T-helper 22 cell (primary cell): ENCODE measurements around the gene APOBEC2.

Source experiments
- DNase-seq: peaks from one replicate; pipeline ENCODE4 v3.0.0-alpha.2; 2020; ENCODE audit warnings: low read depth

Gene APOBEC2

DNA sequence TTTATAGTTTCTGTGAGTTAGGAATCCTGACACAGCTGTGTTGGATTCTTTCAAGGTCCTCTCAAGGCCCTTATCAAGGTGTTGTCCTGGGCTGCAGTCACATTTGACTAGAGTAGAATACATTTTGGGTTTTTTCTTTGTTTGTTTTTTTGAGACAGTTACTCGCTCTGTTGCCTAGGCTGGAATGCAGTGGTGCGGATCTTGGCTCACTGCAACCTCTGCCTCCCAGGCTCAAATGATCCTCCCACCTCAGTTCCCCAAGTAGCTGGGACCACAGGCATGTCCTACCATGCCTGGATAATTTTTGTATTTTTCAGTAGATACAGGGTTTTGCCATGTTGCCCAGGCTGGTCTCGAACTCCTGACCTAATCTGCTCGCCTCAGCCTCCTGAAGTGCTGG is 35.4 kb downstream of the APOBEC2 start:
- DNase-seq, result no peak

DNA sequence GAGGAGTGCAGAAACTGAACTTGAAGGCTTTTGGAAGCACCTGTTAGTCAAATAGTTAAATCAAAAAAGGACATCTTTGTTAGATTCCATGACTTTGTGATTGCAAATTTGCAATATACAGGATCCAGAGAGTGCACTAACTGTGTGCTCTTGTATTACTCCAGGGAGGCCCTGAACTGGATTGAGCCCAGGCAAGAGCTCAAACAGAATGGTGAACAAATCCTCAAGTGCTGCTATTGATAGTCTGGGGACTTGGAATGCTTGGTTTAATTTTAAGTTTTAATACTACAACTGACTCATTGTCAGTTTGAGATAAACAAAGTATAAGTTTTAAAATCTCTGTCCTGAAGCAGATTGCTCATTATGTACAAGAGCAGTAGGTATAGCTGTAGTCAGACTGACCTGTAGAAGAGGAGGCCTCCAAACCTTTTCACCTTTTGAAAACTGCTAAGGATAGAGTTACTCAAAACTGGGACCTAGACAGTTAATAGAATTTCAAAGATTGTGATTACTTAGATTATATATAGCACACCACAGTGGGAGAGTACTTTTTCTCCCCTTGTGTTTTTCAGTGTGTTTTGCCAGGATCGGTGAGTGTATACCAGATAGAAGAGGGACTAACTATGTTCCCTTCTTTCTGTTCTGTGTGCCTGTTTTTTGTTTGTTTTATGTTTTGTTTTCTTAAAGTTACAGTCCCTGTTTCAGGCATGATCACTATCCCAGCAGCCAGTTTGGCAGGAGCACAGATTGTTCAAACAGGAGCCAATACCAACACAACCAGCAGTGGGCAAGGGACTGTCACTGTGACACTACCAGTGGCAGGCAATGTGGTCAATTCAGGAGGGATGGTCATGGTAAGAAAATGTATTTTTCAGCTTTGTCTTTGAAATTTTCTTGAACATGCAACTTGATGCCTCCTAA is 38.1 kb downstream of the APOBEC2 start:
- DNase-seq, result no peak

DNA sequence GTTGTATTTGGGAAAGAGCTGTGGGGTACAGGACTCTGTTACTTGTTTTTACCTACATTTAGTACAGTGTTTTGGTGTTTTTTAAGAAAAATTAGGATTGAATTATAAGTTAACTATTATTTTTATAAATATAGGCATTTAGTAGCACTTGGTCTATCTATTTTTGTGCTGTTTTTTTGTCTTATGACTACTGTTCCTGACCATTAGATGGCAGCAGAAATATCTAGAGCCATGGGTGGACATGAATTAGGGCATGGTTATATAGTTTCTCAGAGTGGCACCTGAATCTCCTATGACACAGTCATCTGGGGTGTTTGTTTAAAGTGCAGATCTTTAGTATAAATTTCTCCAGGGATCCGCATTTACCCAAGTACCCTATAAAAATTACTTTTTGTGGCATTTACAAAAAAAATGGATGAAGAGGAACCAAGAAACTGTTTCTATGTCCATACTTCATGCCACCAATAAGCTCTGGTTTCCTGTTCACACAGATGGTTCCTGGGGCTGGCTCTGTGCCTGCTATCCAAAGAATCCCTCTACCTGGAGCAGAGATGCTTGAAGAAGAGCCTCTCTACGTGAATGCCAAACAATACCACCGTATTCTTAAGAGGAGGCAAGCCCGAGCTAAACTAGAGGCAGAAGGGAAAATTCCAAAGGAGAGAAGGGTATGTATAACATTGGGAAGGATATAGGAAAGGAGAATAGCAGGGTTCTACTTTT is 39.6 kb downstream of the APOBEC2 start:
- DNase-seq, result no peak

DNA sequence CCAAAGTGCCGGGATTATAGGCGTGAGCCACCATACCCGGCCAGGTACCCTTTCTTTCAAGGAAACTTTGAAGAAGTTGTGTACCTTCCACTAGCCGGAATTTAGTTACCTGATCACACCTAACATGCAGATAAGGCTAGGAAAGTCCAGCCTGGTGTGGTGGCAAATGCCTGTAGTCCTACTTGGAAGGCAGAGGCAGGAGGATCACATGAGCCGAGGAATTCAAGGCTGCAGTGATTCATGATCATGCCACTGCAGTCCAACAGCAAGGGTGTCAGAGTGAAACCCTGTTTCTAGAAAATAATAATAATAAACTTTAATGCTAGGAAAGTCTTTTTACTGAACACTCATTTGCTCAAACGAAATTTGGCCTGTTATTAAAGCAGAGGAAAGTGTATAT is 40.7 kb downstream of the APOBEC2 start:
- DNase-seq, result no peak

DNA sequence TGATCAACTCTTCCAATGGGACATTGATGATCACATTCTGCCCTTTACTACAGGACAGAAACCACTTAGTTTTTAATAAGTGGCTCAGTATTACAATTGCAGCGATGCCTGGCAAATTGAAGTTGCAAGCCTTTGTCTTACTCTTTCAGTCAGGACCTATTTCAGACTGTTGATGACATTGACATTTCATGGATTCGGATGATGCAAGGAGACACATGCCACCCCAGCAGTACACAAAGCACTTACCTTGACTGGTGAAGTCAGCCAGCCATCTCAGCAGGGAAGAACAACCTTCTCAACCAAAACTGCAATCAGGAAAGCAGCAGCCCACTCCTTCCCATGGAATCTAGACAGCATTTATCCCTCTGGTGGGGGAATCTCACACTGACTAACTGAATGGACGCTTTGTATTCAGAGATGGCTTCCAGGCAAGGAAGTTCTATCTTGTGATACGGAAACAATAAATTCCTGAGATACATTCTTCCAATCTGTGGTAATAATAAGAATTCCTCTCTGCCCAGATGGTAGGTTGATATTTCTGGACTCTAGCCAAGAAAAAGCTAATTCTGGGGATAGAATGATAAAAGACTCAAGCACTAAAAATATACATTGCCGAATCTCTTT is 44.6 kb downstream of the APOBEC2 start:
- no peak for DNase-seq

DNA sequence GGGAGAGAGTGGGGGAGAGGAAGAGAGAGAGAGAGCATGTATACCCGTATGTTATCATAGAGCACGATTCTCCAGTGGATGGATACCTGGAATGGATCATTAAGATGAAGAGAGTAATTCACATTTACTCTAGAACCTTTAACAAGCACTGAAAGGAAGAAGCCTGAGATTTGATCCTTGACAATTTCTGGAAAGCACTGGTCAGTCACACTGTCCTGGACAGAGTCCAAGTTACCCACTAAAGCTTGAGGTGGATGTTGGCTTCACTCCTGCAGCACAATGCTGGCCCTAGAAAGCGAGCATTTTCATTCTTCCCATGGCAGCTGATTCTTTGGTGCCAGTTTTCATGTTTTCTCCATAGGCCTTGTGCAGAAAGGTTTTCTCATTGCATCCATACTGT is 45.4 kb downstream of the APOBEC2 start:
- no peak for DNase-seq

DNA sequence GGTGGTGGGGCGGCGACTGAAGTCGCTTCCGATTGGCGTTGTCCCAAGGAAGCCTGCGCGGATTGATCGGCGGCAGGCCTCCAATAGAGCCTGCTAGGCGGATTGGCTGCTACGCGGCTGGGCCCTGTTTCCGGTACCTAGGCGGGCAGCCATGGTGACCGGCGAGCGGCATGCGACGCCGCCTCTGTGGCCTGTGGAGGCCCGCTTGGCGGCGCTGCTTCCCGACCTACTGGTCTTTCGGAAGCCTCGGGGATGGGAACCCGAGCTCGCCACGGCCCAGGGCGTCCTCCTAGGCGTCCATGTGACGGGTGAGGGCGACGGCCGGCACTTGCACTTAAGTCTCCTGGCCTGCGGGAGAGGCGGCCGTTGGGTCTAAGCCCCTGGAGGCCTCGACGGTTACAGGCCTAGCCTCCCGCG is 47.9 kb downstream of the APOBEC2 start:
- DNase-seq, result no peak

DNA sequence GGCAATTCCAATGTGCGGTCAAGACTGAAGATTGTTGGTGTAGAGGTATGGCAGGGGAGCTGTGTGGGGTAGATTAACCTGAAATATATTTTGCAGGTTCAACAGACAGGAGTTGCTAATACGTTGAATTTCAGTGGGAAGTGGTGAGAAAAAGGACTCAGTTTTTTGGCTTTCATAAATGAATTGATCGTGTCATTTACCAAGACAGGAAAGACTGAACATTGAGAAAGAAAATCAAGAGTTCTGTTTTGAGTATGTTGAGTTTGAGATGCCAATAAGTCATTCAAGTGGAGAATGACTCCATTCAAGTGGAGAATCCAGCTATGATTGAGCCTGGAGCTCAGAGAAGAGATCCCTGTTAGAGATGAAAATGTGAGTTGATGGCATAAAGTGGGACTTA is 50.8 kb downstream of the APOBEC2 start:
- DNase-seq, result no peak

DNA sequence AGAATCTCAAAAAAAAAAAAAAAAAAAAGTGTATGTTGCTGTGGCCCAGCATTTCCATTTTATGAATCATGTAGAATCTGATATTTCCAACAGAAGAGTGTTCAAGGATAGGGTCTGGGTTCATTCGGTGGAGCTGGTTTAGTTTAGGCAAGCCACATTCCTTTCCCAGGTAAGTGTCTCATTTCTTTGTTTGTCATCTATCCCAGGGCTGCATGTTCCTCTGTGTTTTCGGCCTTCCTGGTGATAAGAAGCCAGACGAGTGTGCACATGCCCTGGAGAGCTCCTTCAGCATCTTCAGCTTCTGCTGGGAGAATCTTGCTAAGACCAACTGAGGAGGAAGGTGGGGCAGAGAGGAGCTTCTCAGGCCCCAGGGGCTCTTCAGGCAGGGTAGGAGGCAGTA is 58.0 kb downstream of the APOBEC2 start:
- DNase-seq, result no peak
